IPS DF 6.9 (cell line): ENCODE results near the gene LEMD2.

Experiments used
- DNase-seq: peaks from one replicate; pipeline ENCODE4 v3.0.0-alpha.2; 2013; ENCODE audit warnings: low read depth, low spot score
- H3K27ac ChIP-seq: one replicate; pipeline ENCODE4 v1.5.1; 2013; ENCODE audit warnings: low read length, control low read depth
- H3K27me3 ChIP-seq: 2 replicates; pipeline ENCODE4 v1.6.1; 2013; ENCODE audit warnings: mild to moderate bottlenecking, low read length; ENCODE audit not compliant: control insufficient read depth, insufficient read depth
- H3K36me3 ChIP-seq: 2 replicates; pipeline ENCODE4 v1.6.1; 2013; ENCODE audit warnings: low read length; ENCODE audit not compliant: control insufficient read depth, insufficient read depth
- H3K4me1 ChIP-seq: 2 replicates; pipeline ENCODE4 v1.6.1; 2013; ENCODE audit warnings: low read length; ENCODE audit not compliant: control insufficient read depth, insufficient read depth
- H3K4me3 ChIP-seq: 2 replicates; pipeline ENCODE4 v1.5.1; 2013; ENCODE audit warnings: mild to moderate bottlenecking, low read length
- H3K9me3 ChIP-seq: 2 replicates; pipeline ENCODE4 v1.6.1; 2013; ENCODE audit warnings: low read length, inconsistent platforms; ENCODE audit not compliant: control insufficient read depth, insufficient read depth
- WGBS: extraction: QIAGEN DNeasy Blood & Tissue Kit; methylation state at CpG from one replicate; pipeline ENCODE4 v1.1.7; 2013; ENCODE audit warnings: mixed read lengths, missing lambda C conversion rate; ENCODE audit not compliant: insufficient read length, insufficient coverage; 5-methylcytosine and 5-hydroxymethylcytosine counted together

Gene LEMD2

GRCh38 chr6:33757113-33757512 lies 31.8 kb downstream of the LEMD2 start:
- no peaks in the 10 kb centered on the region for H3K4me1 ChIP-seq
- DNase-seq, result no peak
- H3K9me3 ChIP-seq, result no peaks in the 10 kb centered on the region
- no peak overlapping the region for H3K27ac ChIP-seq
- H3K27me3 ChIP-seq, result no peaks in the 10 kb centered on the region
- no peaks in the 10 kb centered on the region for H3K36me3 ChIP-seq
- H3K4me3 ChIP-seq, result no peak overlapping the region
- no CpG with 5 or more reads among the region's 3 CpGs for WGBS

- Histone ChIP-seq H3K4me3 (no peak overlapping the region), H3K36me3 (no peaks in the 10 kb centered on the region), H3K27me3 (no peaks in the 10 kb centered on the region), H3K27ac (no peak overlapping the region), H3K4me1 (no peaks in the 10 kb centered on the region), H3K9me3 (no peaks in the 10 kb centered on the region)
- DNase-seq, result no peak
- no CpG with 5 or more reads among the region's 12 CpGs for WGBS
Observed at GRCh38 chr6:33756211-33756954, 32.5 kb downstream of the LEMD2 start.

- no peaks in the 10 kb centered on the region for H3K36me3 ChIP-seq
- WGBS, result no CpG with 5 or more reads among the region's 13 CpGs
- H3K9me3 ChIP-seq, result no peaks in the 10 kb centered on the region
- no peak for DNase-seq
- no peaks in the 10 kb centered on the region for H3K4me1 ChIP-seq
- H3K27ac ChIP-seq, result no peak overlapping the region
- no peaks in the 10 kb centered on the region for H3K27me3 ChIP-seq
- H3K4me3 ChIP-seq, result no peak overlapping the region; the same call in 1 of the 2 replicates
Observed at GRCh38 chr6:33755070-33755869, 33.7 kb downstream of the LEMD2 start.

- Histone ChIP-seq H3K4me3 (no peak overlapping the region), H3K36me3 (no peaks in the 10 kb centered on the region), H3K9me3 (no peaks in the 10 kb centered on the region), H3K27me3 (no peaks in the 10 kb centered on the region), H3K4me1 (no peaks in the 10 kb centered on the region), H3K27ac (no peak overlapping the region)
- no CpG with 5 or more reads among the region's 11 CpGs for WGBS
- DNase-seq, result no peak
Observed at GRCh38 chr6:33754222-33754621, 34.7 kb downstream of the LEMD2 start.

GRCh38 chr6:33752646-33753015 lies 36.3 kb downstream of the LEMD2 start:
- no peak overlapping the region for H3K27ac ChIP-seq
- DNase-seq, result no peak

GRCh38 chr6:33751771-33752645 lies 36.9 kb downstream of the LEMD2 start:
- no peaks in the 10 kb centered on the region for H3K36me3 ChIP-seq
- peaks cover 4% of the 10 kb centered on the region; the same call in 1 of the 2 replicates for H3K4me1 ChIP-seq
- H3K4me3 ChIP-seq, result no peak overlapping the region
- H3K27ac ChIP-seq, result no peak overlapping the region
- H3K27me3 ChIP-seq, result no peaks in the 10 kb centered on the region
- no peak for DNase-seq
- H3K9me3 ChIP-seq, result no peaks in the 10 kb centered on the region
- no CpG with 5 or more reads among the region's 15 CpGs for WGBS

More at GRCh38 chr6:33752646-33753015, 36.3 kb downstream of the LEMD2 start:
- H3K27me3 ChIP-seq, result no peaks in the 10 kb centered on the region
- H3K4me1 ChIP-seq, result 0 out of 2 replicates have a peak, but pooled peaks cover 3% of the 10 kb centered on the region
- H3K36me3 ChIP-seq, result no peaks in the 10 kb centered on the region
- no CpG with 5 or more reads among the region's 1 CpG for WGBS
- no peak overlapping the region for H3K4me3 ChIP-seq
- no peaks in the 10 kb centered on the region for H3K9me3 ChIP-seq

GRCh38 chr6:33750244-33750991 lies 38.5 kb downstream of the LEMD2 start:
- DNase-seq, result no peak
- Histone ChIP-seq H3K4me1 (peaks cover 16% of the 10 kb centered on the region), H3K36me3 (no peaks in the 10 kb centered on the region), H3K27ac (no peak overlapping the region), H3K9me3 (no peaks in the 10 kb centered on the region), H3K4me3 (no peak overlapping the region), H3K27me3 (no peaks in the 10 kb centered on the region)
- no CpG with 5 or more reads among the region's 11 CpGs for WGBS

- WGBS, result no CpG with 5 or more reads among the region's 7 CpGs
- no peaks in the 10 kb centered on the region for H3K27me3 ChIP-seq
- peaks cover 16% of the 10 kb centered on the region for H3K4me1 ChIP-seq
- no peaks in the 10 kb centered on the region for H3K36me3 ChIP-seq
- no peak overlapping the region for H3K27ac ChIP-seq
- no peaks in the 10 kb centered on the region for H3K9me3 ChIP-seq
- H3K4me3 ChIP-seq, result no peak overlapping the region
- DNase-seq, result no peak
Observed at GRCh38 chr6:33749401-33749800, 39.5 kb downstream of the LEMD2 start.

GRCh38 chr6:33748841-33749240 lies 40.1 kb downstream of the LEMD2 start:
- no CpG with 5 or more reads among the region's 4 CpGs for WGBS
- Histone ChIP-seq H3K27me3 (no peaks in the 10 kb centered on the region), H3K27ac (no peak overlapping the region), H3K36me3 (no peaks in the 10 kb centered on the region), H3K9me3 (no peaks in the 10 kb centered on the region), H3K4me1 (peaks cover 17% of the 10 kb centered on the region), H3K4me3 (no peak overlapping the region)
- DNase-seq, result no peak
